Natural killer cell (primary cell): Measurements from ENCODE around the gene NTRK2. TPM values are rescaled to one million over a fixed set of nuclear protein-coding genes. Genes with fewer than 3 reads are reported as not detected.

Experiments
- ATAC-seq, 3 donors: fragments of 150-1000 bp in 2 of 3; fragments of 200-7000 bp in 1 of 3; cut with Tn5 transposase; 1 replicate in 1 of 3; 2 replicates in 2 of 3; pipeline ENCODE4 v1.10.0; 2021; ENCODE audit warnings: mild to moderate bottlenecking in 2 of 3, moderate library complexity in 2 of 3
- DNase-seq, 2 donors: peaks; one replicate each; pipeline versions ENCODE4 v3.0.0 to v3.0.0-alpha.2; 2013 to 2021; ENCODE audit warnings: mixed read lengths in 1 of 2
- H3K27ac ChIP-seq: one replicate; pipeline ENCODE4 v1.5.1; 2013; ENCODE audit warnings: mild to moderate bottlenecking, low read length
- H3K27me3 ChIP-seq: one replicate; pipeline ENCODE4 v1.6.1; 2013; ENCODE audit warnings: low read length; ENCODE audit not compliant: control insufficient read depth, insufficient read depth
- H3K36me3 ChIP-seq: one replicate; pipeline ENCODE4 v1.6.1; 2013; ENCODE audit warnings: low read length; ENCODE audit not compliant: control insufficient read depth, insufficient read depth
- H3K4me1 ChIP-seq: one replicate; pipeline ENCODE4 v1.6.1; 2013; ENCODE audit warnings: low read length; ENCODE audit not compliant: control insufficient read depth, insufficient read depth
- H3K4me3 ChIP-seq: one replicate; pipeline ENCODE4 v1.5.1; 2013; ENCODE audit warnings: low read length
- H3K9me3 ChIP-seq: one replicate; pipeline ENCODE4 v1.6.1; 2013; ENCODE audit warnings: low read length; ENCODE audit not compliant: control insufficient read depth, insufficient read depth
- H3K27ac Mint-ChIP-seq, 2 donors: one replicate each; pipeline ENCODE4 v1.8.0; 2022; ENCODE audit warnings: mild to moderate bottlenecking in 2 of 2, mixed read lengths in 2 of 2, moderate library complexity in 1 of 2
- H3K27me3 Mint-ChIP-seq, 2 donors: one replicate each; pipeline ENCODE4 v1.8.0; 2022; ENCODE audit warnings: low read depth in 2 of 2, mixed read lengths in 2 of 2
- H3K36me3 Mint-ChIP-seq: one replicate; pipeline ENCODE4 v1.8.0; 2022; ENCODE audit warnings: mixed read lengths
- H3K4me1 Mint-ChIP-seq, 2 donors: one replicate each; pipeline ENCODE4 v1.8.0; 2022; ENCODE audit warnings: mixed read lengths in 2 of 2
- H3K4me3 Mint-ChIP-seq: one replicate; pipeline ENCODE4 v1.8.0; 2022; ENCODE audit warnings: mild to moderate bottlenecking, moderate library complexity, mixed read lengths
- H3K9me3 Mint-ChIP-seq, 2 donors: one replicate each; pipeline ENCODE4 v1.8.0; 2022; ENCODE audit warnings: mixed read lengths in 2 of 2
- WGBS: methylation state at CpG from one replicate; pipeline ENCODE4 v1.1.7; 2013; ENCODE audit warnings: missing lambda C conversion rate; ENCODE audit not compliant: insufficient coverage; 5-methylcytosine and 5-hydroxymethylcytosine counted together
- intact Hi-C: fragments of 100-400 bp; cut with micrococcal nuclease; formaldehyde crosslinking; loops from one replicate; pipeline ENCODE4 v1.14.2; 2022
- total RNA-seq, 4 donors: library from RNA; stranded (reverse); fragments of 120-200 nt in 1 of 4; gene quantifications; one replicate each; pipeline versions ENCODE4 v1.2.3 to v1.2.4, GENCODE V29; 2013 to 2022
- TF ChIP-seq, protein P1 (sequence below): fragments of 200-600 bp; IDR thresholded peaks from one replicate; pipeline ENCODE4 v1.8.0; 2022; ENCODE audit warnings: antibody characterized with exemption

NTRK2 gene
- total RNA-seq, 3 donors from 2014 or later (not counting 1 experiment from before 2014, with no cell fraction given): 0.08 TPM; not detected in 2

DNA sequence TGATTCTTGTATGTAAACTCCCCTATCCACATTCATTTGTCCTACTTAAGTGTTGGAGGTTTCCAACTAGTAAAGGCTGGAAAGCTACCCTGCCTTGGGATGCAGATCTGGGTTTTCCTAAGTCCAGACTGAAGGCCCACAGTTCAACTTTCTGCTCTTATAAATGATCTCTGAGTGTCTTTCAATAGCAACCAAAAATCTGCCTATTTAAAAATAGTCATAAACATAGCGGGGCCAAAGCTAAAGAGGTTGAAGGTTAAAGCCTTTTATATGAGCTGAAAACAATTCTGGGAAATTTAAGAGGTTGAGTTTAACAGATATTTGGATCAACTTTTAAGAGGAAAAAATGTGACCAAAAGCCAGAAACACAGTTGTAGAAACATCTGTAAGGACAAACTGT is 87.2 kb downstream of the NTRK2 start:
- no peak overlapping the region for H3K4me3 ChIP-seq
- Mint-ChIP-seq H3K27ac (no peak overlapping the region), H3K4me1 (peaks cover 0 to 9% of the 10 kb centered on the region in 2 donors), H3K36me3 (no peaks in the 10 kb centered on the region), H3K4me3 (no peak overlapping the region), H3K9me3 (peaks cover 0 to 3% of the 10 kb centered on the region in 2 donors), H3K27me3 (peaks cover 6 to 8% of the 10 kb centered on the region in 2 donors)
- H3K27ac ChIP-seq: no peak overlapping the region
- ATAC-seq: no peak
- DNase-seq: no peak
- H3K4me1 ChIP-seq: no peaks in the 10 kb centered on the region
- 100% methylated on average over 1 of the region's 1 CpG for WGBS
- H3K9me3 ChIP-seq: no peaks in the 10 kb centered on the region
- TF ChIP-seq, protein P1, sequence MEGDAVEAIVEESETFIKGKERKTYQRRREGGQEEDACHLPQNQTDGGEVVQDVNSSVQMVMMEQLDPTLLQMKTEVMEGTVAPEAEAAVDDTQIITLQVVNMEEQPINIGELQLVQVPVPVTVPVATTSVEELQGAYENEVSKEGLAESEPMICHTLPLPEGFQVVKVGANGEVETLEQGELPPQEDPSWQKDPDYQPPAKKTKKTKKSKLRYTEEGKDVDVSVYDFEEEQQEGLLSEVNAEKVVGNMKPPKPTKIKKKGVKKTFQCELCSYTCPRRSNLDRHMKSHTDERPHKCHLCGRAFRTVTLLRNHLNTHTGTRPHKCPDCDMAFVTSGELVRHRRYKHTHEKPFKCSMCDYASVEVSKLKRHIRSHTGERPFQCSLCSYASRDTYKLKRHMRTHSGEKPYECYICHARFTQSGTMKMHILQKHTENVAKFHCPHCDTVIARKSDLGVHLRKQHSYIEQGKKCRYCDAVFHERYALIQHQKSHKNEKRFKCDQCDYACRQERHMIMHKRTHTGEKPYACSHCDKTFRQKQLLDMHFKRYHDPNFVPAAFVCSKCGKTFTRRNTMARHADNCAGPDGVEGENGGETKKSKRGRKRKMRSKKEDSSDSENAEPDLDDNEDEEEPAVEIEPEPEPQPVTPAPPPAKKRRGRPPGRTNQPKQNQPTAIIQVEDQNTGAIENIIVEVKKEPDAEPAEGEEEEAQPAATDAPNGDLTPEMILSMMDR: no peak
- intact Hi-C loops: no loop called here
- no peaks in the 10 kb centered on the region for H3K27me3 ChIP-seq
- H3K36me3 ChIP-seq: no peaks in the 10 kb centered on the region

DNA sequence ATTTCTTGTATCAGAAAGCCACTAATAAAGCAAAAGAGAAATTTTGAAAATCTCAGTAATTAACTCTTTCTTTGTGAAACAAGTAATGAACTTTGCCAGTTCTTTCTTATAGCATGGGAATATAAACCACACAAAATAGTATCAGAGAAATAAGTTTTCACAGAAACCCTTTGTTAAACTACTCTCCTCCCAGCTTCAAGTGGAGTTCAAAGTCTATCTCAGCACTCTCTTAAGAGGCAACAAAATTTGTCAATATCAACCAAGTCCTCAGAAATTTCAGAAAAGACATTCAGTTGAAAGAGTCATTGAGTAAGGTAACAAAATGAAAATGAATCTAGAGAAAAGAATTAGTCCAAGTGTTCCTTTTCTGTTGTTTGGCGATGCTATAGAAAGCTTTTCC is 89.3 kb downstream of the NTRK2 start:
- Mint-ChIP-seq H3K4me3 (no peak overlapping the region), H3K27ac (no peak overlapping the region), H3K36me3 (no peaks in the 10 kb centered on the region), H3K27me3 (peaks cover 6 to 15% of the 10 kb centered on the region in 2 donors), H3K4me1 (peaks cover 0 to 9% of the 10 kb centered on the region in 2 donors), H3K9me3 (peaks cover 0 to 4% of the 10 kb centered on the region in 2 donors)
- ATAC-seq (no peak), DNase-seq (no peak)
- H3K9me3 ChIP-seq: no peaks in the 10 kb centered on the region
- H3K27ac ChIP-seq: no peak overlapping the region
- TF ChIP-seq, protein P1: no peak
- no CpG with 5 or more reads among the region's 1 CpG for WGBS
- H3K36me3 ChIP-seq: no peaks in the 10 kb centered on the region
- no peak overlapping the region for H3K4me3 ChIP-seq
- intact Hi-C loops: no loop called here
- no peaks in the 10 kb centered on the region for H3K27me3 ChIP-seq
- no peaks in the 10 kb centered on the region for H3K4me1 ChIP-seq

DNA sequence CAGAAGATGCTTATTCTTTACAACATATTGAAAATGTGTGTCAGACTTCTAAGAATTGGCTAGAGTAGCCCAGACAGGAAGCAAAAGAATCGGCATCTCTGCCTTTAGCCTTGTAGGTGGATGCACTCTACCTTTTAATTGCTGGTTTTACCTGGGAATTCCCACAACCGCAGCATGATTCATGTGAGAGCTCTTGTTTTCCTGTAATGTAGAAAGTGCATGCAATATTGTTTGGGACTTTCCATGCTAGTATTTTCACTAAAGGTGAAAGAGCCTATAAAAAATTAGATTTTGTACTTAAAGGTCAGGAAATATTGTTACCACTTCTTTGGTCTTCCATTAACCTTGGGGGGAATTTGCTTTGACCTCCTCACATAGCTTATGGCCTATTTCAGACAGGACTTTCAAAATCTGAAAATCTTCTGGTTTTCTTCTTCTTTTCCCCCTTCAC is 89.8 kb downstream of the NTRK2 start:
- H3K27ac Mint-ChIP-seq: no peak overlapping the region
- Histone ChIP-seq H3K27me3 (no peaks in the 10 kb centered on the region), H3K27ac (no peak overlapping the region), H3K4me1 (no peaks in the 10 kb centered on the region), H3K36me3 (no peaks in the 10 kb centered on the region), H3K4me3 (no peak overlapping the region), H3K9me3 (no peaks in the 10 kb centered on the region)
- TF ChIP-seq, protein P1: no peak
- peaks cover 0 to 4% of the 10 kb centered on the region in 2 donors for H3K9me3 Mint-ChIP-seq
- no peak for ATAC-seq
- 48% methylated on average over 2 of the region's 2 CpGs for WGBS
- H3K36me3 Mint-ChIP-seq: no peaks in the 10 kb centered on the region
- peaks cover 0 to 9% of the 10 kb centered on the region in 2 donors for H3K4me1 Mint-ChIP-seq
- H3K4me3 Mint-ChIP-seq: no peak overlapping the region
- peaks cover 6 to 15% of the 10 kb centered on the region in 2 donors for H3K27me3 Mint-ChIP-seq
- peak in 1 of 2 donors; percentile 49 for DNase-seq
- intact Hi-C loops: no loop called here

DNA sequence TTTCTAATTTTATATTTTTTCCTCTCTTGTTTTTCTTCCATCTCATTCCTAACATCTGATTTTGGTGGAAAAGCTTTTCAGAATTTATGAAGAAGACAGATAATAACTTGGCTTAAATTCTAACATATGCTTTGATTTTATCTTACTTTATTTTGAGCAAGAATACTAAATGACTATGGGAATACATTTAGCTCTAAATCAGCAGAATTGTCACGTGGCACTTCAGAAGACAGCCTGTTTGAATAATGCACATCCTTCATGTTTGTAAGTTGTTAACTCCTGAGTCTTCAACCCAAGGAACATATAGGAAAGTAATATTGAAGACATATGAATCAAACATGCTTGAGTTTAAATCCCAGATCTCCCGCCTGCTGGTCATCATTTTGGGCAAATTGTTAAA is 90.3 kb downstream of the NTRK2 start:
- Mint-ChIP-seq H3K36me3 (no peaks in the 10 kb centered on the region), H3K4me3 (no peak overlapping the region), H3K27me3 (peaks cover 6 to 15% of the 10 kb centered on the region in 2 donors), H3K9me3 (peaks cover 0 to 4% of the 10 kb centered on the region in 2 donors), H3K4me1 (peaks cover 0 to 9% of the 10 kb centered on the region in 2 donors), H3K27ac (no peak overlapping the region)
- H3K4me3 ChIP-seq: no peak overlapping the region
- WGBS: 80% methylated on average over 1 of the region's 2 CpGs
- no peak for ATAC-seq
- TF ChIP-seq, protein P1: no peak
- H3K4me1 ChIP-seq: no peaks in the 10 kb centered on the region
- no peaks in the 10 kb centered on the region for H3K27me3 ChIP-seq
- intact Hi-C loops: no loop called here
- DNase-seq: no peak
- H3K36me3 ChIP-seq: no peaks in the 10 kb centered on the region
- no peaks in the 10 kb centered on the region for H3K9me3 ChIP-seq
- H3K27ac ChIP-seq: no peak overlapping the region
